ENCODE data around the gene USH1G. TPM values are rescaled to one million over a fixed set of nuclear protein-coding genes. Genes with fewer than 3 reads are reported as not detected.

USH1G gene
- total RNA-seq, 1 donor from 2014 or later, result 3.9 TPM

- no peak overlapping the region for H3K27ac Mint-ChIP-seq
- H3K4me1 Mint-ChIP-seq, result peaks cover 2% of the 10 kb centered on the region
- DNase-seq (ENCODE audit: low spot score in 2 of 2, unreplicated experiment in 2 of 2), result no peak
- peaks cover 88% of the 10 kb centered on the region for H3K27me3 Mint-ChIP-seq (ENCODE audit: low read depth)
- TF ChIP-seq, protein P1, sequence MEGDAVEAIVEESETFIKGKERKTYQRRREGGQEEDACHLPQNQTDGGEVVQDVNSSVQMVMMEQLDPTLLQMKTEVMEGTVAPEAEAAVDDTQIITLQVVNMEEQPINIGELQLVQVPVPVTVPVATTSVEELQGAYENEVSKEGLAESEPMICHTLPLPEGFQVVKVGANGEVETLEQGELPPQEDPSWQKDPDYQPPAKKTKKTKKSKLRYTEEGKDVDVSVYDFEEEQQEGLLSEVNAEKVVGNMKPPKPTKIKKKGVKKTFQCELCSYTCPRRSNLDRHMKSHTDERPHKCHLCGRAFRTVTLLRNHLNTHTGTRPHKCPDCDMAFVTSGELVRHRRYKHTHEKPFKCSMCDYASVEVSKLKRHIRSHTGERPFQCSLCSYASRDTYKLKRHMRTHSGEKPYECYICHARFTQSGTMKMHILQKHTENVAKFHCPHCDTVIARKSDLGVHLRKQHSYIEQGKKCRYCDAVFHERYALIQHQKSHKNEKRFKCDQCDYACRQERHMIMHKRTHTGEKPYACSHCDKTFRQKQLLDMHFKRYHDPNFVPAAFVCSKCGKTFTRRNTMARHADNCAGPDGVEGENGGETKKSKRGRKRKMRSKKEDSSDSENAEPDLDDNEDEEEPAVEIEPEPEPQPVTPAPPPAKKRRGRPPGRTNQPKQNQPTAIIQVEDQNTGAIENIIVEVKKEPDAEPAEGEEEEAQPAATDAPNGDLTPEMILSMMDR (IDR thresholded peaks at IDR 0.05; ENCODE audit: unreplicated experiment), result no peak
- no peak overlapping the region for H3K4me3 Mint-ChIP-seq
- no peaks in the 10 kb centered on the region for H3K36me3 Mint-ChIP-seq
- no peaks in the 10 kb centered on the region for H3K9me3 Mint-ChIP-seq
These were observed 14.3 kb upstream of the USH1G start for GRCh38 chr17:74937064-74938051.

- TF ChIP-seq, protein P1 (IDR thresholded peaks at IDR 0.05; ENCODE audit: unreplicated experiment), result no peak
- DNase-seq (ENCODE audit: low spot score in 2 of 2, unreplicated experiment in 2 of 2), result no peak
- no peaks in the 10 kb centered on the region for H3K36me3 Mint-ChIP-seq
- H3K27ac Mint-ChIP-seq, result no peak overlapping the region
- no peaks in the 10 kb centered on the region for H3K9me3 Mint-ChIP-seq
- no peak overlapping the region for H3K4me3 Mint-ChIP-seq
- peaks cover 89% of the 10 kb centered on the region for H3K27me3 Mint-ChIP-seq (ENCODE audit: low read depth)
- H3K4me1 Mint-ChIP-seq, result peaks cover 2% of the 10 kb centered on the region
These were observed 13.4 kb upstream of the USH1G start for GRCh38 chr17:74936470-74936799.

DNA sequence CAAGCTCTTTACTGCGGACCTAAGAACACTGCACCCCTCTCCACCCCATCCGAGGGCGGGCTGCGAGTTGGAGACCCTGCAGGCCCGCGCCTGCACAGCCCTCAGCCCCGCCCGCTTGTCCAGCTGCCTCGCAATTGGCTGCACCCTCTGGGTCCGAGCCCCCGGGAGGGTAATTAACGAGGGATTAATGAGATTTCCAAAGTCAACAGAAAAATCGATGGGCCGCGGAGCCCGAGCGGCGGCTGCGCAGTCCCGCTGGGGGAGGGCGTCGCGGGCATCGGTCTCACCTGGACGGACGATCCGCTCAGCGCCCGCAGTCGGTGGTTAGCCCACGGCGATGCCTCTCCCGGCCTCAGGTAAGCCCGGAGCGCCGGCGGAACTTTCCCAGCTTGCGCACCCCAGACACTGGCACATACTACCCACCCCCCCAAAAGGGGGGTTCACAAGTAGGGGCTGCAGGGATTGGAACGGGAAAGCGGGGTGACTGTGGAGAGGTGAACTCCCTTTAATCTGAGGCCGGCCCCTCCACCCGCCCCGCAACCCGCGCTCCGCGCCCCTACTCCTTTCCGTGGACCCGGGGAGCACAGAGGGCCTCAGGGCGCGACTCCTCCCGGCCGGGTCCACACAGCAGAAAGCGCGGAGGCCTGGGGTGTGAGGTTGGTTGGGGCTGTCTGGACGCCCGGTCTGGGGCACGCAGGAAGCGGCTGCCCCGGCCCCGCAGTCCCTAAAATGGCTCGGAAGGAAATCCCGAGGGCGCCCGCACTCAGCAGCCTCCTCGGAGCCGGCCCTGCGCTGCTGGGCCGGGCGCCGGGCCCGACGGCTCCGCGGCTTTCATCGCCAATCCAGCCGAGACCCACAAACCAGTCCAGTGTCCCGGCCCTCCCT, 12.8 kb upstream of the USH1G start, which contains the start of gene OTOP3:
OTOP3 (plus strand) TSS at position 314 of the 885 bp plus-strand sequence; CDS start at position 338, 24 bp downstream.
- DNase-seq (ENCODE audit: low spot score in 2 of 2, unreplicated experiment in 2 of 2), result no peak
- Mint-ChIP-seq H3K4me1 (peaks cover 2% of the 10 kb centered on the region), H3K9me3 (no peaks in the 10 kb centered on the region), H3K4me3 (peak within 1 kb of the TSS; percentile 24), H3K36me3 (no peaks in the 10 kb centered on the region), H3K27me3 (ENCODE audit: low read depth) (peaks cover 92% of the 10 kb centered on the region), H3K27ac (no peak within 1 kb of the TSS)
- TF ChIP-seq, protein P1 (IDR thresholded peaks at IDR 0.05; ENCODE audit: unreplicated experiment), result no peak

DNA sequence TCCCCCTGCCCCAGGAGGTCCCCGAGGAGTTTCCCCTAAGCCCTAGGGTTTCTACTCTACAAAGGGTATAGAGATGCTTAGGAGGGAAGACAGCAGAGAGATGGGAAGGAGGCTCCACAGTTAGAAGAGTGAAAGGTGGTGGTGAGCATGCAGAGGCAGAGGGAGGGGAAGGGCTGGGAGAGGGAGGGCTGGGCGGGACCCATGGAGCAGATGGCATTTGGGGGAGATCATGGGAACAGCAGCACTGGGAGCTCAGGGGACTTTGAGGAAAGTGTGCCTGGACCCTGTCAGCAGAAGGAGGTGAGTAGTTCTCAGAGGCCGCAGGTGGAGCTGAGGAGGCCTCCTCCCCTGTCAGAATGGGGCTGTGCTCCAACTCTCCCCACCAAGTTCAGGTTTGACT, 12.0 kb upstream of the USH1G start:
- TF ChIP-seq, protein P1 (IDR thresholded peaks at IDR 0.05; ENCODE audit: unreplicated experiment), result no peak
- no peak for DNase-seq (ENCODE audit: low spot score in 2 of 2, unreplicated experiment in 2 of 2)
- no peak overlapping the region for H3K27ac Mint-ChIP-seq
- no peak overlapping the region for H3K4me3 Mint-ChIP-seq
- no peaks in the 10 kb centered on the region for H3K36me3 Mint-ChIP-seq
- peaks cover 2% of the 10 kb centered on the region for H3K4me1 Mint-ChIP-seq
- H3K9me3 Mint-ChIP-seq, result no peaks in the 10 kb centered on the region
- peaks cover 93% of the 10 kb centered on the region for H3K27me3 Mint-ChIP-seq (ENCODE audit: low read depth)

GRCh38 chr17:74930535-74931036, 7.5 kb upstream of the USH1G start:
- no peak overlapping the region for H3K4me3 Mint-ChIP-seq
- H3K36me3 Mint-ChIP-seq, result no peaks in the 10 kb centered on the region
- peaks cover 2% of the 10 kb centered on the region for H3K4me1 Mint-ChIP-seq
- no peak overlapping the region for H3K27ac Mint-ChIP-seq
- TF ChIP-seq, protein P1 (IDR thresholded peaks at IDR 0.05; ENCODE audit: unreplicated experiment), result no peak
- no peak for DNase-seq (ENCODE audit: low spot score in 2 of 2, unreplicated experiment in 2 of 2)
- no peaks in the 10 kb centered on the region for H3K9me3 Mint-ChIP-seq
- H3K27me3 Mint-ChIP-seq (ENCODE audit: low read depth), result peaks cover 95% of the 10 kb centered on the region

Data from mesothelial cell of epicardium (in vitro differentiated cells).